Measurements from ENCODE around the gene CHRM2.

The CHRM2 gene

GRCh38 chr7:137007001-137007694 is 138.7 kb downstream of the CHRM2 start:
- Mint-ChIP-seq H3K4me1 (ENCODE audit: low read depth) (no peaks in the 10 kb centered on the region), H3K9me3 (no peaks in the 10 kb centered on the region)

DNA sequence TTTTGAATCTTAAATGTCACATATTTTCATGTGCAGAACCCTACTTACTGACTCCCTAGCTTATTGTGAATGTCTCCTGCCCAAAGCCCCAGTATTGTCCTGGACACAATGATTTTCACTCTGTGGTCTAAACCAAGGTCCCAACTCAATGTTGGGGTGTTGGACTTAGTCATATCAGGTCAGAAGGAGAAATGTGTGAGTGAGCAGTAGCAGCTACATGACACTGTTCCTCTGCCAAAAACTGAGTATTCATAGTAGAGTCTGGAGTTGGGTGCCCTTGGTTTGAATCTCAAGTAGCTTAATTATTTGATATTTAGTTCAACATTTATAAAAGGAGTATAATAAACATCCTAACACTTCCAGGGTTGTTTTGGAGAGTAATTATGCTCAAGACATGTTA is 141.0 kb downstream of the CHRM2 start:
- Mint-ChIP-seq H3K4me3 (no peak overlapping the region), H3K27me3 (no peaks in the 10 kb centered on the region), H3K27ac (no peak overlapping the region), H3K36me3 (ENCODE audit: low read depth) (no peaks in the 10 kb centered on the region), H3K4me1 (ENCODE audit: low read depth) (no peaks in the 10 kb centered on the region), H3K9me3 (no peaks in the 10 kb centered on the region)

More at GRCh38 chr7:137007001-137007694, 138.7 kb downstream of the CHRM2 start:
- Mint-ChIP-seq H3K4me3 (no peak overlapping the region), H3K27ac (no peak overlapping the region), H3K27me3 (no peaks in the 10 kb centered on the region), H3K36me3 (ENCODE audit: low read depth) (no peaks in the 10 kb centered on the region)

- no peak overlapping the region for H3K27ac Mint-ChIP-seq
- H3K36me3 Mint-ChIP-seq (ENCODE audit: low read depth): no peaks in the 10 kb centered on the region
- peaks cover 8% of the 10 kb centered on the region for H3K9me3 Mint-ChIP-seq
- no peak overlapping the region for H3K4me3 Mint-ChIP-seq
- H3K27me3 Mint-ChIP-seq: no peaks in the 10 kb centered on the region
- H3K4me1 Mint-ChIP-seq (ENCODE audit: low read depth): no peaks in the 10 kb centered on the region
Measured at GRCh38 chr7:137015015-137015414, 146.6 kb downstream of the CHRM2 start.

DNA sequence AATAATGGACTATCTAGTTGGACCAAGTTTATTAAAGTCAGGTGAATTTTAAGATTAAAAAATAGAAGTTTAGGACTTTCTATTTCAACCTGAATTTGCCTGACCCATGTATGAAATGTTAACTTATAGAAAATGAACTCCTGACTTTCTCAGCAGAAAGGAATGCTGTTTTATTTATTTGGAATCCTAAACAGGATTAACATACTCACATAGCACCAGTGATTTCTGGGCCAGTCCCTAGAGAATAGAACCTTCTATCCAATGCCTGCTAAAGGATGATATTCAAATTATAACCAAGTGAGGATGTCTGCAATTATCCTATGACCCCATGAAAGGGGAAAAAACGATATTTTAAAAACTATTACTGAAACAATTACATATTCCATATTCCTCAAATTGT is 148.8 kb downstream of the CHRM2 start:
- Mint-ChIP-seq H3K27ac (no peak overlapping the region), H3K4me1 (ENCODE audit: low read depth) (no peaks in the 10 kb centered on the region), H3K36me3 (ENCODE audit: low read depth) (no peaks in the 10 kb centered on the region), H3K4me3 (no peak overlapping the region), H3K27me3 (no peaks in the 10 kb centered on the region), H3K9me3 (peaks cover 10% of the 10 kb centered on the region)

DNA sequence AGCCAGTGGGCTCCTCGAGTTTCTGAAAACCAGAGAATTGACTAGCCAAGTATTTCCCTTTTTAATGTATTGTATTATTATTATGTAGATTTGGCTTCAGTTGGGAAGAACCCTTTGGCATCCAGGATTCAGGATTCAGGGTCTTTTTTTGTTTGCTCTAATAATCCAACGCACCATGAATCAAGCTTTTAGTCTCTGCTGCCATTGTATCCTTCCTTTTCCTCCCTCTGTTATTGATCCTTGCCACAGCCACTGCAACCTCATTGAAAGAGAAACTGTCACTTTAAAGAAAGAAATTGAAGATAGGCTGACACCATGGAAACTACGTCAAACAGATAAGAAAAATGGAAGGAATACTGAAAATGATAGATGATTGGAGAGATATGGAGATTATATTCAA is 150.0 kb downstream of the CHRM2 start:
- Mint-ChIP-seq H3K9me3 (peaks cover 14% of the 10 kb centered on the region), H3K36me3 (ENCODE audit: low read depth) (no peaks in the 10 kb centered on the region), H3K4me3 (no peak overlapping the region), H3K27ac (no peak overlapping the region), H3K4me1 (ENCODE audit: low read depth) (no peaks in the 10 kb centered on the region), H3K27me3 (no peaks in the 10 kb centered on the region)

DNA sequence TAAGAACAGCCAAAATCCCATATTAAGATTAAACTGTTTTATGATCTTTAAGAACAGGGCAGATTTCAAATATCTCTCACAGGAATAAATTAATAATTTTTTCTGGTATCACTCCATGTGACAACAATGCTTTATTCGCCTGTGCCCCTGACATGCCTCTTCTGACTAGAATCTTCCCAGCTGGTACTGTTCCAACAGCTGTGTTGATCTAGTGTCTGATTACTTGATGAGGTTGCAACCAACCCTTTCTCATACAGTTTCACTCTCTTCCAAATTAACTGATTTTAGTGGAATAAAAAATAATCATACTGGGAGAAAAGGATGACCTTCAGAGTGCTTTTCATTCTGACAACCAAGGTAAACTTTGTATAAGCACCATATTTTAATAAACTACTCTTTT is 151.9 kb downstream of the CHRM2 start:
- Mint-ChIP-seq H3K4me1 (ENCODE audit: low read depth) (no peaks in the 10 kb centered on the region), H3K9me3 (peaks cover 11% of the 10 kb centered on the region), H3K4me3 (no peak overlapping the region), H3K27me3 (no peaks in the 10 kb centered on the region), H3K27ac (no peak overlapping the region), H3K36me3 (ENCODE audit: low read depth) (no peaks in the 10 kb centered on the region)

- H3K4me1 Mint-ChIP-seq (ENCODE audit: low read depth): no peaks in the 10 kb centered on the region
- peaks cover 15% of the 10 kb centered on the region for H3K9me3 Mint-ChIP-seq
- no peaks in the 10 kb centered on the region for H3K27me3 Mint-ChIP-seq
- H3K36me3 Mint-ChIP-seq (ENCODE audit: low read depth): no peaks in the 10 kb centered on the region
- H3K27ac Mint-ChIP-seq: no peak overlapping the region
- H3K4me3 Mint-ChIP-seq: no peak overlapping the region
Measured at GRCh38 chr7:137025469-137026175, 157.2 kb downstream of the CHRM2 start.

DNA sequence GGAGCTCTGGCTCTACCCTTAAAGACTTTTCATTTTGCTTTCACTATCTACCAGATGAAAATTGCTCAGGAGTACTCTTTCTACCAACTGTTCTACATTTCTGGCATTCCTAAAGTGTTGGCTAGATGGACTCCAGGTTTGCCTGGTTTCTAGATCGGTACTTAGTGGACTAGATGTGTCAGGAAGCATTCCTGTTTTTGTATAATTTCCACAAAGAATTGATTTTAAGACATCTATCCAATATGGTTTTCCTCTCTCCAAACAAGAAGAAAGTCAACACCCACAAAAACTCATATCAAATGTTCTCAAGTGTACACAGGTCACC is 157.7 kb downstream of the CHRM2 start:
- Mint-ChIP-seq H3K4me3 (no peak overlapping the region), H3K9me3 (peaks cover 15% of the 10 kb centered on the region), H3K27ac (no peak overlapping the region), H3K27me3 (no peaks in the 10 kb centered on the region), H3K36me3 (ENCODE audit: low read depth) (no peaks in the 10 kb centered on the region), H3K4me1 (ENCODE audit: low read depth) (no peaks in the 10 kb centered on the region)

GRCh38 chr7:137032436-137032835 is 164.0 kb downstream of the CHRM2 start:
- no peak overlapping the region for H3K27ac Mint-ChIP-seq
- H3K9me3 Mint-ChIP-seq: peaks cover 8% of the 10 kb centered on the region
- H3K27me3 Mint-ChIP-seq: no peaks in the 10 kb centered on the region
- H3K36me3 Mint-ChIP-seq (ENCODE audit: low read depth): no peaks in the 10 kb centered on the region
- H3K4me1 Mint-ChIP-seq (ENCODE audit: low read depth): no peaks in the 10 kb centered on the region
- H3K4me3 Mint-ChIP-seq: no peak overlapping the region

DNA sequence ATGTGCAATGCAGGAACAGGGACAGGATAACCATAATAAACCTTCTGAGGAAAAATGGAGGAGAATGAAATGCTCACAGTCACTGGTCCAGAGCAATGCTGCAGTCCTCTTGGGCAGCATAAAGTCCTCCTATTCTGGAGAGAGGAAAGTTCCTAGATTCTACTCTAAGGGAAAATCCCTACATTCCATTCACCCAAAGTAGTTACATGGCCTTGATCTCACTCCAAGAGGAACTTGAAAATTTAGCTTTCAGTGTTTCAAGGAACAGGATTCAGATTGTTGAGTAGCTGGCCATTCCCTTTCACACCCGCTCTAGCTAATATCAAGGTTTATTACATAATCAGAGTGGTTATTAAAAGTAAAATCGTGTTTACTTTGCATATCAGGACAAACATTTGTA is 168.3 kb downstream of the CHRM2 start:
- H3K4me3 Mint-ChIP-seq: no peak overlapping the region
- no peaks in the 10 kb centered on the region for H3K4me1 Mint-ChIP-seq (ENCODE audit: low read depth)
- no peaks in the 10 kb centered on the region for H3K27me3 Mint-ChIP-seq
- no peak overlapping the region for H3K27ac Mint-ChIP-seq
- H3K36me3 Mint-ChIP-seq (ENCODE audit: low read depth): no peaks in the 10 kb centered on the region
- H3K9me3 Mint-ChIP-seq: peaks cover 11% of the 10 kb centered on the region

- no peaks in the 10 kb centered on the region for H3K4me1 Mint-ChIP-seq (ENCODE audit: low read depth)
- H3K27ac Mint-ChIP-seq: no peak overlapping the region
- H3K4me3 Mint-ChIP-seq: no peak overlapping the region
- peaks cover 15% of the 10 kb centered on the region for H3K9me3 Mint-ChIP-seq
- H3K27me3 Mint-ChIP-seq: no peaks in the 10 kb centered on the region
- no peaks in the 10 kb centered on the region for H3K36me3 Mint-ChIP-seq (ENCODE audit: low read depth)
Measured at GRCh38 chr7:137038706-137039105, 170.3 kb downstream of the CHRM2 start.

- Mint-ChIP-seq H3K9me3 (peaks cover 17% of the 10 kb centered on the region), H3K4me1 (ENCODE audit: low read depth) (no peaks in the 10 kb centered on the region), H3K27me3 (no peaks in the 10 kb centered on the region), H3K36me3 (ENCODE audit: low read depth) (no peaks in the 10 kb centered on the region), H3K27ac (no peak overlapping the region), H3K4me3 (no peak overlapping the region)
Measured at GRCh38 chr7:137040745-137041144, 172.3 kb downstream of the CHRM2 start.

GRCh38 chr7:137045573-137045972 is 177.1 kb downstream of the CHRM2 start:
- Mint-ChIP-seq H3K4me1 (ENCODE audit: low read depth) (no peaks in the 10 kb centered on the region), H3K36me3 (ENCODE audit: low read depth) (no peaks in the 10 kb centered on the region), H3K4me3 (no peak overlapping the region), H3K27ac (no peak overlapping the region), H3K27me3 (no peaks in the 10 kb centered on the region), H3K9me3 (peaks cover 21% of the 10 kb centered on the region)

GRCh38 chr7:137069249-137069963 is 201.0 kb downstream of the CHRM2 start:
- Mint-ChIP-seq H3K9me3 (peaks cover 5% of the 10 kb centered on the region), H3K27ac (no peak overlapping the region), H3K27me3 (no peaks in the 10 kb centered on the region), H3K4me1 (ENCODE audit: low read depth) (no peaks in the 10 kb centered on the region), H3K4me3 (no peak overlapping the region), H3K36me3 (ENCODE audit: low read depth) (no peaks in the 10 kb centered on the region)
